Posterior vena cava (tissue), 2 donors: ENCODE results near the gene SYNE2. TPM values are rescaled to one million over a fixed set of nuclear protein-coding genes. Genes with fewer than 3 reads are reported as not detected.
"Not testable (repeated sequence)": the region's sequence is repeated elsewhere in the genome, so short reads cannot be mapped to it uniquely, and the experiment has no call there.

Experiments used
- DNase-seq: peaks from one replicate; pipeline ENCODE4 v3.0.0-alpha.2; 2020; ENCODE audit warnings: low spot score
- intact Hi-C, 2 donors: fragments of 100-400 bp; cut with DNase I; formaldehyde crosslinking; loops; one replicate each; pipeline versions ENCODE4 v1.14.1 to v1.14.2; 2022 to 2023
- total RNA-seq, 2 donors: library from RNA; stranded (reverse); fragmentation: NEBNext Ultra II Directional; extraction: Animal tissue kit (Norgen Biotek cat#: 25700); gene quantifications; one replicate each; pipeline ENCODE4 v1.2.1, GENCODE V29; 2021
- donor health status: DM: yes; HTN: yes; CAD: no.
- donor health status: DM: yes; HTN: yes; CAD: no.

SYNE2 gene
- total RNA-seq, 2 donors from 2014 or later: 63.4 to 83.9 TPM

DNA sequence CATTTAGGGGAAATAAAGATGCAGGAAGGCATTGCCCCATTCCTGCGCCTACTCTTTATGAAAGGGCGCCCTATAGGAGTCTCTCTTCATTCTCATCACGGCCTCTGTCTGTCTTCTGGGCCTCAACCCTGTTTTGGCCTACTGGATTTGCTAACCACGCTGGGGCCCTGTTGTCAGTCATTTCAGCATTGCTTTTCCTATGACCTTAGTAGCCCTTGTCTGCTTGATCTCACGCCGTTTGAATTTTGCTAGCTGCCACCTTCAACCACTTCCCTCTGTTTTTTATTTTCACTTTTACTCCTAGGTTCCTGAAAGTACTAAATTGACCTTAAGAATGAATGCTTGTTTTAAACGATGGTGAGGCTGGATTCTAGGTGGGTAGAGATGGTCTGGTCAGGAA lies 139.0 kb downstream of the SYNE2 start:
- DNase-seq: no peak
- intact Hi-C loops: no loop called here

DNA sequence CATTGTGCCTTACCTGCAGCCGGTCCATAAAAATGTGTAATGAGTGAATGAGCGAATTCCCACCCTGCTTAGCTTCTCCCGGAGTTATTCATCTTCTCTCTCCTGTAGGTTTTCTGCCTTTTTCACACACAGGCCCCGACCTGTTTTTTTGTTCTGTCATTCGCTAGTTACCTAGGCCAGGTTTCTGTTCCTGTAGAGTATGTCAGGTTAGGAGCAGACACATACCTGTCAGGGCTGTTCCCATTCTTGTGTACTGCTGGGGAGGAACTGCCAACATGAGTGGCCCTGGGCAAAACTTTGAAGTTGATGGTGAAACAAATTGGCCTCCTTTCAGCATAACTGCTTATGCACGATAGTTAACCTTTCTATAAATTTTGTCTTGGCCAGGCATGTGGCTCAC lies 140.1 kb downstream of the SYNE2 start:
- intact Hi-C loops: no loop called here
- no peak for DNase-seq

DNA sequence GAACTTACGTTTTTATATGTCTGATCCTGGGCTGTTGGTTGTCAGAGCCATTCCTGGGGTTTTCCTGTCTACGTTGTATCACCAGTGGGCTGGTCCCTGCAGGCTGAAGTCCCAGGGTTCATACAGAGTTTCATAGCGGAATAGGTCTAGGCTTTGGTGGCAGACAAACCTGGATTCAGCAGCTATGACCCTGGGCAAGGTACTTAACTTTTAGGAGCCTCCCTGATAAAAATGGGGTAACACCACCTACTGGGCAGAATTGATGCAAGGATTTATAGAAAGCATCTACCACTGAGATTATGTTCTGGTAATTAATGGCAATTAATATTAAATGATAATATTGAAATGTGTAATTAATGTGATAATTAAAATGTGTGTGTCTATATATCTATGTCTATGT lies 141.2 kb downstream of the SYNE2 start:
- intact Hi-C loops: no loop called here

DNA sequence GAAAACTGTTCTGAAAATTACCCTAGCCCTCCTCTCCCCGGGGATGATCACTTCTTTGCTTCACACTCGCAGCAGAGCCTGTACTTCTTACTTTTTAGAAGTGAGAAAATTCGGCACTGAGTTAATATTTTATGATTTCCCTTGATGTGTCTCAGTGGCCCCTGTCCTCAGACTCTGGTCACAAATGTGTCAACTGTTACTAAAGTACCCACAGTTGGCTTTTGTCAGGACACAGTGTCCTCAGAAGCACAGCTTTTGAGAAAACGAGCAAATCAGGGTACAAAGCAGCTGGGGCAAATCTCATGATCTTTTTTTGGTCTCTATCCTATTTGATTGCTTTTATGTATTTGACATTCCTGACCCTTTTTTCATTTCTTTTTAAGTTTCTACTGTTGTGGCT lies 142.5 kb downstream of the SYNE2 start:
- intact Hi-C loops: no loop called here
- DNase-seq: no peak

More for the DNA sequence above, 141.2 kb downstream of the SYNE2 start:
- no peak for DNase-seq

DNA sequence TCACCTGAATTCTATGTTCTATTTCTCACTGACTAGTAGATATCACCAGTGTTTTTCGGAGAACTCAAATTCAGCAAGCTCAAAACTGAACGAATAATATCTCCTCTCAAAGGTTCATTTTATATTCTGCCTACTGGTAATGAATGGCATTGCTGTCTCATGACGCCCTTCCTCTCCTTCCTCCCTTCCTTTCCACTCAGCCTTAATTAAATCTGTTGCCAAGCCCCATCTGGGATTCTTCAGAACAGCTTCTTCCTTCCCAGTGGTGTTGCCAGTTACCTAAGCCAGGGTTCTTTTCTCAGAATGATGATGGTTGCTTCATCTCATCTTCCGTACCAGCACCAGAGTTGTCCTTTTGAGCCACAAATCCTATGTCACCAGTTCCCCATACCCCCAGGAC lies 143.2 kb downstream of the SYNE2 start:
- intact Hi-C loops: no loop called here

DNA sequence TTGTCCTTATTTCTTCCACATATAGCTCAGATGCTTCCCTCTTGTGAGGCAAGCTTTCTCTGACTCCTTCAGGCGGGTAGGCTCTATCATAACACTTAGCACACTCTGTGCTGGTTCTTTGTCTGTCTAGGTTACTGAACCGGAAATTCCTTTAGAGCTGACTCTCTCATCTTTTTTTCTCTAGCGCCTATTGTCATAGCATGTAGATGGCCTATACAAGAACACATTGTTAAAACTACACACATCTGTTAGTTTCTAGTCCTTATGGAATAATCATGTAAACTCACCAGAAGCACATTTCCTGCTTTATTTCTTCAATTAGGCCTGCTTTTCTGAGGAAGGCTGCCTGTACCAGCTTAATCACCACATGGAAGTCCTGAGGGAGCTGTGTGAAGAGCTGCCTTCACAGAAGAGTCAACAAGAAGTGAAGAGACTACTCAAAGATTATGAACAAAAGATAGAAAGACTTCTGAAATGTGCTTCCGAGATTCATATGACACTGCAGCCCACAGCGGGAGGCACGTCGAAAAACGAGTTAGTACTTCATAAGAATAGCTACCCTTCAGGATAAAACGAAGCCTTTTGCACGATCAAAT lies 143.9 kb downstream of the SYNE2 start:
- no peak for DNase-seq
- intact Hi-C loops: no loop called here

More for the DNA sequence above, 143.2 kb downstream of the SYNE2 start:
- no peak for DNase-seq

DNA sequence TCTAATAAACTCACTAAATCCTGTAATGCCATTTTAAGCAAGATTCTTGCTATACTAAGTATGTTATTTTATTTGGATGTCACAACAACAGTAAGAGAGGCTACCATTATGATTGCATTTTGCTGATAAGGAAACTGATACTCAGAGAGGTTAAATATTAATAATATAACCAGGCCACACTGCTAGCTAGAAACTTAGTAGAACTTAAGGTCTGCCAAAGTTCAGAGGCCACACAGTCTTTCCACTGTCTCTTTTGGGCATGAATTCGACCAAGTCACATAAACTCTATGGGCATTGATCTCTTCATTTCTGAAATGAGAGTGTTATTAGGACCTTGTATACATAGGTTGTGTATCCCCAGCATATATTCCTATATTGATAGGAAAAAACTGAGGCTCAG lies 147.9 kb downstream of the SYNE2 start:
- intact Hi-C loops: no loop called here
- DNase-seq: no peak

DNA sequence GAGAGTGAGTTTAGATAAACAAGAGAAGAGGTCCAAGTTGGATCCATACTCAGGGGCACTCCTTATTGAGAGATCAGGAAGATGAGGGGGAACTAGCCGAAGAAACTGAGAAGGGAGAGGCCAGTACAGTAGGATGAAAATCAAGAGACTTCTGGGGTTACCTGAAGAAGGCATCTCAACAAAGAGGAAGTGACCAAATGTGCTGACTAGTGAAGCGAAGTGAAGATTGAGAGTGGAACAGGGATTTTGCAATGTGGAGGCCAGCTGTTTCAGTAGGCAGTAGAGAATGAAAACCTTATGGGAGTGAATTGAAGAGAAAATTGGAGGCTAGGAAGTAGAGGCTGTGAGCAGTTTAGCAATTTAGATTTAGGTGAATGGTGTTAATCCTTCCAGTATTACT lies 153.0 kb downstream of the SYNE2 start:
- DNase-seq: no peak
- intact Hi-C loops: no loop called here

DNA sequence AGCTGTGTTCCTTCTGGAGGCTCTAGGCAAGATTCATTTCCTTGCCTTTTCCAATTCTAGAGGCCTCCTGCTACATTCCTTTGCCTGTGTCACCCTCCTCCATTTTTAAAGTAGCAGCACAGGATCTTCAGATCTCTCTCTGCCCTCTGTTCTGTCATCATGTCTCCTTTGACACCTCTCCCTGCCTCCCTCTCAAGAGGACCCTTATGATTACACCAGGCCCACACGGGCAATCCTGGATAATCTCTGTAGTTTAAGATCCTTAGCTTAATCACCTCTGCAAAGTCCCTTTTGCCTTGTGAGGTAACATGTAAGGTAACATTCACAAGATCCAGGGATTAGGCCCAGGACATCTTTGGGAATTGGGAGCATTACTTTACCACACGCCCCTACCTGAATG lies 155.2 kb downstream of the SYNE2 start:
- intact Hi-C loops: no loop called here
- DNase-seq: no peak

DNA sequence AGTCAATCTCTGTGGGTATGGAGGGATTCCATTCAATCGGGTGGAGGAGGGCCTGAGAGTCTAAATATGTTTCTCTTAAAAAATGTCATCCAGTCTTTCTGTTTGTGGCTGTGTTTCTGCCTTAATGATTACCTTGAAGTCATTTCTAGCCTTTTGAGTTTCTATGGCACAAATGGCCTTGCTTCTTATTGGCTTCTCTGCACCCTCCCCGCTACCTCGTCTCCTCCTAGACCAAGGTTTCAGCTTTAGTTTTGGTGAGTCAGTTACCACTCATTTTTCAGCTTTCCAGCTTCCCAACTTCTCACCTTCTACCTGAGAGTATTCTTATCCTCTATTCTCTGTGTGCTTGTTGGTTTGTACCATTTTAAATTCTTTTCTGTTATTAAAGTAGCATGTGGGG lies 159.2 kb downstream of the SYNE2 start:
- intact Hi-C loops: no loop called here
- no peak for DNase-seq

DNA sequence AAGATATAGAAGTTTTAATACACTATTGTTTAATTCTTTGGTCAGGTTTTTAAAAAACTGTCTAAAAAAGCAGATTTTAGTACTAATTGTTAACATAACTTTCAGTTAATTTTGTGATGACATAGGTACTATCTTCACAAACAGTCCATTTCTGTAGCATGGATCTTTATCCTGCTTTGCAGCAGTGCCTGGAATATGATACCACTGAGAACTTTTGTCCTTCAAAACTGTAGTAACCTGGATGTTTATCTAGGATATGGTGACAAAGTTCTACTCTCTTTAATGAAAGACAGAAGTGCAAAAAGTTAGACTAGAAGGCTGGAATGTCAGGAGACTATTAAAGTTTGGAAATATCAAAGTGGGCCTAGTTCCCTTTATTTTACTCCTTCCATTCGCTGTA lies 159.9 kb downstream of the SYNE2 start:
- intact Hi-C loops: no loop called here
- no peak for DNase-seq

DNA sequence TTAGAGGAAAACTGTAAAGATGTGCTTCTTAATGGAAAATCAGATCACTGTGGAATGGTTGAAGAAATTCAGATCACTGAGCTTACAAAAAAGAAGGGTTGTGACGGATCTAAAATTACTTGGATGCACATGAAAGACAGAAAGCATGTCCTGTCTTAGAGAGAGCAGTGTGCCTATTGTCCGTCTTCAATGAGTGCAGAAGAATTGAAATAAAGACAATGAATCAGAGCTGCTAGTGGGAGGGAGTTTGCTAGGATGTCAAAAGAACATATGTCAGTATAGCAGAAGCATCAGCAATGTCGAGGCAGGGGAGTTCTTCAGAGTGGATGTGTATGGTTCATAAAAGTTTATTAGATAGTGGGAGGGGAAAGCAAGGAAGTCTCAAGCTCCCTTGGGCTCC lies 172.7 kb downstream of the SYNE2 start:
- no peak for DNase-seq
- intact Hi-C loops: no loop called here

DNA sequence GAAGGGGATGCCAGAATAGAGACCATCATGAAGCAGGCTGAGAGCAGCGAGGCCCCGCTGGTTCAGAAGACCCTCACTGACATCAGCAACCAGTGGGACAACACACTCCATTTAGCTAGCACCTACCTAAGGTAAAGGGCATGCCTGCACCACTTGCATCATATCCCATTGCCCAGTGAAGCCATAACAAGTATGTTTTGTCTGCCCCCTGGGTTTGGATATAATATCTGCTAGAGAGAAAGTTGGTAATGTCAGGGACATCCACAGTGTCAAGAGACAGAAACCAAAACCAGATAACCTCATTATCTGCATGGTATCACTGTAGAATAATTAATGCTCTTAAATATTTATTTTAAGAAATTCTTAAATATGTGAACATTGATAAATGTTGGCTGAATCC lies 173.8 kb downstream of the SYNE2 start:
- intact Hi-C loops: no loop called here
- no peak for DNase-seq

DNA sequence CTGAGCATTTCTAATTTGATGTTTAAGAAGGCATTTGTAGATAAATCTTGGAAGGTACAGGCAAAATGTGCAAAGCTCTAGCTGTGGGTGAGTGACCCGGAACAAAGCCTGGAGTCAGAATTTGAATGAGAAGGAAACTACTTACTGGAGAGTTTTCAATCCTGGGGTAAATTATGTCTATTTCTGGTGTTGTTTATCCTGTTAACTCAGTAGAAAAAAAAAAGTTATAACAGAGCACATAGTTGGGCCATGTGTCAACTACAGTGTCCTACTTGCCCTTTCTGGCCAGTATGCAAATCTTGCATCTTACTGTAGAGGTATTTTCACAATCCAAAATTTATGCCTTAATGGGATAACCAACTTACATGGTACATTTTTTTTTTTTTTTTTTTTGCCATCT lies 182.3 kb downstream of the SYNE2 start:
- intact Hi-C loops: no loop called here
- no peak for DNase-seq

DNA sequence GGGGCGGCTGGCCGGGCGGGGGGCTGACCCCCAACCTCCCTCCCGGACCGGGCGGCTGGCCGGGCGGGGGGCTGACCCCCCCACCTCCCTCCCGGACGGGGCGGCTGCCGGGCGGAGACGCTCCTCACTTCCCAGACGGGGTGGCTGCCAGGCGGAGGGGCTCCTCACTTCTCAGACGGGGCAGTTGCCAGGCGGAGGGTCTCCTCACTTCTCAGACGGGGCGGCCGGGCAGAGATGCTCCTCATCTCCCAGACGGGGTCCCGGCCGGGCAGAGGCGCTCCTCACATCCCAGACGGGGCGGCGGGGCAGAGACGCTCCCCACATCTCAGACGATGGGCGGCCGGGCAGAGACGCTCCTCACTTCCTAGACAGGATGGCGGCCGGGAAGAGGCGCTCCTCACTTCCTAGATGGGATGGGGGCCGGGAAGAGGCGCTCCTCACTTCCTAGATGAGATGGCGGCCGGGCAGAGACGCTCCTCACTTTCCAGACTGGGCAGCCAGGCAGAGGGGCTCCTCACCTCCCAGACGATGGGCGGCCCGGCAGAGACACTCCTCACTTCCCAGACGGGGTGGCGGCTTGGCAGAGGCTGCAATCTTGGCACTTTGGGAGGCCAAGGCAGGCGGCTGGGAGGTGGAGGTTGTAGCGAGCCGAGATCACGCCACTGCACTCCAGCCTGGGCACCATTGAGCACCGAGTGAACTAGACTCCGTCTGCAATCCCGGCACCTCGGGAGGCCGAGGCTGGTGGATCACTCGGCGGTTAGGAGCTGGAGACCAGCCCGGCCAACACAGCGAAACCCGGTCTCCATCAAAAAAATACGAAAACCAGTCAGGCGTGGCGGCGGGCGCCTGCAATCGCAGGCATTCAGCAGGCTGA lies 185.3 kb downstream of the SYNE2 start:
- intact Hi-C loops, DNase-seq: not testable (repeated sequence)

DNA sequence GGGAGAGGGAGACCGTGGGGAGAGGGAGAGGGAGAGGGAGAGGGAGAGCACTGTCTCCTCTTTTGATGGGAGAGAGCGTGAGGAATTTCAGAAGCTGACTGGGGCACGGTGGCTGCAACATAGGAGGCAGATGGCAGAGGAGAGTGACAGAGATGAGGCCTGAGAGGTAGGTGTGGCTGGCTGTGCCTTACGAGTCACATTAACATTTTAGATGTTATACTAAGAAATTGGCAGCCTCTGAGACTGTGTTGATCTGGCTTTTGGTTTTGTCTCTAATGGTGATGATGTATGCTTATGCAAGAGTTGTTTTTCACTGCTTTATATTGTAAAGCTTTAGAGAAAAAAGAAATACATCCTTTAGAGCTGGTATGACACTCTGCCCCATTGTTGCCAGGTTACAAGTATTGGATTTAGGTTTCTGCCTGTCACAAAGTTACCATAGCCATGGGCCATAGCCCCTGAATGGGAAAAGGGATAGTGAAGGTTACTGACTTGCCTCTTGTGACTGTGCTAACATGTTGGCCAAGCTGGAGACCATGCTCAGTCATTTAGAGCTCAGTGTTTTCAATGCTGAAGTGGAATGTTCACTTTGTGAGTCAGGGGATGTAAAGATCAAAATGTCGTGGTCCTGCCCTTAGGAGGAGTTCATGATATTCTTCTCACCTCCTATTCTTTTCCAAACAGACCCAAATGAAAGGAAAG lies 186.2 kb downstream of the SYNE2 start:
- no peak for DNase-seq
- intact Hi-C loops: no loop called here

DNA sequence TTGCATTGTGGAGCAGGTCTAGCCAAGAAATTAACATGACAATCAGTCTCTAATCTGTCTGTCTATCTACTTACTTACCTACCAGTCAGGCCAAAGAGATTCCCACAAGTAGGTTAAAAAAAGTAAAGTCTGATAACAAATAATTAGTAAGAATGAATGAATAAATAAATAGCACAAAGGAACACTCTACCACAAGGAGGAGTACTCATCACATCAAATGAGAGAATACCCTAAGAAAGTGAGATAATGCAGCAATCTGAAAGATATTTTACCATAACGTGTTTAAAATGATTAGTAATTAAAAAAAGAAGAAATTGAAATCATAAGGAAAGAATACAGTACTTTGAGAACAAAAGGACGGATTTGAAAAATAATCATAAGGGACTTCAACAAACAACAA lies 187.2 kb downstream of the SYNE2 start:
- intact Hi-C loops: loop anchor here in 1 of 2 donors (10.0 kb wide), 1 partner anchor 1875 kb away; no protein-coding TSS in a partner anchor
- DNase-seq: no peak

DNA sequence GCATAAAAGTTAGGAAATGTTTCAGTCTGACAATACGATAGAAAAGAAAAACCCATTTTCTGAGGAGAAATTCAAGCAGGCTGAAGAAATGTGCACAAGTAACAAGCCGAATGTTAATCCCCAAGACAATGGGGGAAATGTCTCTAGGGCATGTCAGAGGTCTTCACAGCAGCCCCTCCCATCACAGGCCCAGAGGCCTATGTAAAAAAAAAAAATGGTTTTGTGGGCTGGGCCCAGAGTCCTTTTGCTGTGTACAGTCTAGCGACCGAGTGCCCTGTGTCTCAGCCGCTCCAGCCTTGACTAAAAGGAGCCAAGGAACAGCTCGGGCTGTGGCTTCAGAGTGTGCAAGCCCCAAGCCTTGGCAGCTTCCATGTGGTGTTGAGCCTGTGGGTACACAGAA lies 190.5 kb downstream of the SYNE2 start:
- intact Hi-C loops: loop anchor here in 1 of 2 donors (10.0 kb wide), 1 partner anchor 1872 kb away; no protein-coding TSS in a partner anchor
- not testable (repeated sequence) for DNase-seq

DNA sequence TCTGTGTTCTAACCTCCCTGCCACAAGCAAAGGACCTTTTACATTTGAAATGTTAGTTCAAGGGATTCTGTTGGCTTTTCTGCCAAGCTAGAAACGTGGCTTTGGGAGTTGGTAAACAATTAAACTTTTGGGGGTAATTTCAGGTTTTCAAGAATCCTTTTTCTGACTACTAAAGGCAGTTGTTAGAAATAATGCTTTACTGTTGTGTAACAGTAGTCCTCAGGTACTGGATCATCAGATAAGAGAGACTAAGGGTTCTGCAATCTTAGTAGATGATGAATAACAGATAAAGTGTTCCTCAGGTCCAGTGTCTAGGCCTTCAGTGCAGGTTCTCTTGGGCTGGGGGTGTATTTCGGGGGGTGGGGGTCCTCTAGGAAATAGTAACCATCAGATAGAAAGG lies 192.3 kb downstream of the SYNE2 start:
- no peak for DNase-seq
- intact Hi-C loops: loop anchor here in 1 of 2 donors (10.0 kb wide), 1 partner anchor 1870 kb away; no protein-coding TSS in a partner anchor
